SU-DHL-6 (cell line): Measurements from ENCODE around the gene HSPB3.

Experiments used
- H2AFZ ChIP-seq: fragments of 200-600 bp; sonication (generic); 2 replicates; pipeline ENCODE4 v1.6.1; 2014; ENCODE audit warnings: low read depth, mild to moderate bottlenecking, moderate library complexity, mixed read lengths, antibody characterized with exemption, low read length; ENCODE audit not compliant: severe bottlenecking
- H3F3A ChIP-seq: fragments of 200-600 bp; shearing (Covaris generic); 2 replicates; pipeline ENCODE4 v1.6.0; 2016; ENCODE audit warnings: antibody characterized with exemption, mild to moderate bottlenecking; ENCODE audit not compliant: insufficient read depth
- H3K27ac ChIP-seq: fragments of 200-600 bp; sonication (generic); 2 replicates; pipeline ENCODE4 v1.5.1; 2016; ENCODE audit warnings: low read depth, mild to moderate bottlenecking, low read length, moderate library complexity, mixed read lengths
- H3K27me3 ChIP-seq: fragments of 200-600 bp; sonication (generic), shearing (Covaris generic); 2 replicates; pipeline ENCODE4 v1.6.0; 2014; ENCODE audit warnings: mild to moderate bottlenecking, low read length
- H3K36me3 ChIP-seq: fragments of 200-600 bp; sonication (generic); 2 replicates; pipeline ENCODE4 v1.6.1; 2014; ENCODE audit warnings: mild to moderate bottlenecking, low read length, mixed read lengths
- H3K4me2 ChIP-seq: fragments of 300-600, 200-600 bp; shearing (Covaris generic), sonication (generic); 2 replicates; pipeline ENCODE4 v1.6.0; 2014; ENCODE audit warnings: low read length, low read depth, mild to moderate bottlenecking; ENCODE audit not compliant: poor library complexity, severe bottlenecking
- H3K4me3 ChIP-seq: fragments of 200-600 bp; sonication (generic); 2 replicates; pipeline ENCODE4 v1.5.1; 2014; ENCODE audit warnings: antibody characterized with exemption, low read length, mild to moderate bottlenecking, mixed read lengths; ENCODE audit not compliant: insufficient read depth, poor library complexity, severe bottlenecking
- H3K79me2 ChIP-seq: fragments of 200-600 bp; sonication (generic); 2 replicates; pipeline ENCODE4 v1.6.1; 2014; ENCODE audit warnings: mild to moderate bottlenecking, low read length, moderate library complexity; ENCODE audit not compliant: insufficient read depth
- H3K9ac ChIP-seq: fragments of 200-600 bp; sonication (generic); 2 replicates; pipeline ENCODE4 v1.7.0; 2014; ENCODE audit warnings: mild to moderate bottlenecking, low read length
- H3K9me2 ChIP-seq: fragments of 200-600 bp; sonication (generic); replicated peaks from 2 replicates; pipeline ENCODE4 v1.6.1; 2014; ENCODE audit warnings: low read length; ENCODE audit not compliant: insufficient read depth
- H3K9me3 ChIP-seq: fragments of 200-600 bp; sonication (generic); 2 replicates; pipeline ENCODE4 v1.6.1; 2014; ENCODE audit warnings: low read length, mixed read lengths; ENCODE audit not compliant: insufficient read depth
- H4K20me1 ChIP-seq: fragments of 200-600 bp; sonication (generic); 2 replicates; pipeline ENCODE4 v1.6.1; 2014; ENCODE audit warnings: low read depth, mild to moderate bottlenecking, antibody characterized with exemption, low read length, moderate library complexity, mixed read lengths
- EZH2phosphoT487 ChIP-seq: fragments of 200-600 bp; sonication (generic), shearing (Covaris generic); conservative IDR thresholded peaks from 2 replicates; pipeline ENCODE4 v1.6.1; 2018; ENCODE audit warnings: mild to moderate bottlenecking, antibody characterized with exemption, low read length, moderate library complexity, mixed read lengths
- TF ChIP-seq, protein P1 (sequence below): fragments of 200-600 bp; sonication (generic); IDR thresholded peaks from one replicate; pipeline ENCODE4 v1.5.1; 2017; ENCODE audit warnings: antibody characterized with exemption, mild to moderate bottlenecking, low read length, moderate library complexity; ENCODE audit not compliant: insufficient read depth, poor library complexity, severe bottlenecking

HSPB3 gene

GRCh38 chr5:54460181-54460919 lies 4.9 kb downstream of the HSPB3 start:
- no peaks in the 10 kb centered on the region for H3K36me3 ChIP-seq
- H2AFZ ChIP-seq, result no peak overlapping the region
- TF ChIP-seq, protein P1, sequence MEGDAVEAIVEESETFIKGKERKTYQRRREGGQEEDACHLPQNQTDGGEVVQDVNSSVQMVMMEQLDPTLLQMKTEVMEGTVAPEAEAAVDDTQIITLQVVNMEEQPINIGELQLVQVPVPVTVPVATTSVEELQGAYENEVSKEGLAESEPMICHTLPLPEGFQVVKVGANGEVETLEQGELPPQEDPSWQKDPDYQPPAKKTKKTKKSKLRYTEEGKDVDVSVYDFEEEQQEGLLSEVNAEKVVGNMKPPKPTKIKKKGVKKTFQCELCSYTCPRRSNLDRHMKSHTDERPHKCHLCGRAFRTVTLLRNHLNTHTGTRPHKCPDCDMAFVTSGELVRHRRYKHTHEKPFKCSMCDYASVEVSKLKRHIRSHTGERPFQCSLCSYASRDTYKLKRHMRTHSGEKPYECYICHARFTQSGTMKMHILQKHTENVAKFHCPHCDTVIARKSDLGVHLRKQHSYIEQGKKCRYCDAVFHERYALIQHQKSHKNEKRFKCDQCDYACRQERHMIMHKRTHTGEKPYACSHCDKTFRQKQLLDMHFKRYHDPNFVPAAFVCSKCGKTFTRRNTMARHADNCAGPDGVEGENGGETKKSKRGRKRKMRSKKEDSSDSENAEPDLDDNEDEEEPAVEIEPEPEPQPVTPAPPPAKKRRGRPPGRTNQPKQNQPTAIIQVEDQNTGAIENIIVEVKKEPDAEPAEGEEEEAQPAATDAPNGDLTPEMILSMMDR, result no peak
- TF ChIP-seq EZH2phosphoT487, result no peak
- no peaks in the 10 kb centered on the region for H3K27me3 ChIP-seq
- H3K9ac ChIP-seq, result no peak overlapping the region
- H3K9me2 ChIP-seq, result no peaks in the 10 kb centered on the region
- H3K79me2 ChIP-seq, result no peaks in the 10 kb centered on the region
- H3F3A ChIP-seq, result no peaks in the 10 kb centered on the region
- H3K9me3 ChIP-seq, result 0 out of 2 replicates have a peak, but pooled peaks cover 6% of the 10 kb centered on the region
- H3K4me3 ChIP-seq, result no peak overlapping the region
- H3K27ac ChIP-seq, result no peak overlapping the region
- no peak overlapping the region for H3K4me2 ChIP-seq
- H4K20me1 ChIP-seq, result no peaks in the 10 kb centered on the region

DNA sequence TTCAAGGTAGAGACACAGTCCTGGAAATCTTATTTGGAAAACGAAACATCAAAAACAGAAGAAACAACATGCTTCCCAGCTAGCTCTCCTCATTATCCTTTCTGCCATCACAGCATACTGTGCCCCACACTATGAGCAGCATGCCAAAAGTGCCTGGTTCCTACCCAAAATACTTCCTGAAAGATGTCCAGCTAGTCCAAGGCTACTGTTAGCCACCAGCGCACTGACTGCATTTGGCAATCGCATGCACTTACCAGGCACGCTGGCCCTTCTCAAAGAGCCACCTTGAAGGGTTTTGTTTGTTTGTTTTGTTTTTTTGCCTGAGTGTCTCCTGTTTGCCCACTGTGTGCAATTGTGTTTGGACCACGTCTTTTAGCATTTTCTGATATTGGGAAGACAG lies 6.8 kb downstream of the HSPB3 start:
- Histone ChIP-seq H3K36me3 (no peaks in the 10 kb centered on the region), H4K20me1 (no peaks in the 10 kb centered on the region), H3K9ac (no peak overlapping the region), H2AFZ (no peak overlapping the region), H3K27ac (no peak overlapping the region), H3K4me2 (no peak overlapping the region), H3K4me3 (no peak overlapping the region), H3K27me3 (no peaks in the 10 kb centered on the region), H3K79me2 (no peaks in the 10 kb centered on the region), H3K9me3 (peaks cover 10% of the 10 kb centered on the region; the same call in 1 of the 2 replicates), H3F3A (no peaks in the 10 kb centered on the region), H3K9me2 (no peaks in the 10 kb centered on the region)
- TF ChIP-seq, protein P1, result no peak
- TF ChIP-seq EZH2phosphoT487, result no peak

- Histone ChIP-seq H3K4me3 (no peak overlapping the region), H2AFZ (no peak overlapping the region), H3K79me2 (no peaks in the 10 kb centered on the region), H3K4me2 (no peak overlapping the region), H3K36me3 (no peaks in the 10 kb centered on the region), H4K20me1 (no peaks in the 10 kb centered on the region), H3K9me2 (no peaks in the 10 kb centered on the region), H3F3A (no peaks in the 10 kb centered on the region), H3K9me3 (peaks cover 10% of the 10 kb centered on the region; the same call in 1 of the 2 replicates), H3K27me3 (no peaks in the 10 kb centered on the region), H3K27ac (no peak overlapping the region), H3K9ac (no peak overlapping the region)
- no peak for TF ChIP-seq EZH2phosphoT487
- TF ChIP-seq, protein P1, result no peak
These were observed 8.2 kb downstream of the HSPB3 start for GRCh38 chr5:54463713-54464112.
